HG03097 (cell line): ENCODE measurements around the gene ALX1.
A peak's percentile ranks its signal among the peaks of the same experiment; 100 is the strongest.
"Not testable (repeated sequence)": the region's sequence is repeated elsewhere in the genome, so short reads cannot be mapped to it uniquely, and the experiment has no call there.

Experiments
- ATAC-seq: cut with Tn5 transposase; IDR thresholded peaks from one replicate; pipeline ENCODE4 v1.9.1; 2021; ENCODE audit not compliant: unreplicated experiment, low FRiP score

The ALX1 gene

DNA sequence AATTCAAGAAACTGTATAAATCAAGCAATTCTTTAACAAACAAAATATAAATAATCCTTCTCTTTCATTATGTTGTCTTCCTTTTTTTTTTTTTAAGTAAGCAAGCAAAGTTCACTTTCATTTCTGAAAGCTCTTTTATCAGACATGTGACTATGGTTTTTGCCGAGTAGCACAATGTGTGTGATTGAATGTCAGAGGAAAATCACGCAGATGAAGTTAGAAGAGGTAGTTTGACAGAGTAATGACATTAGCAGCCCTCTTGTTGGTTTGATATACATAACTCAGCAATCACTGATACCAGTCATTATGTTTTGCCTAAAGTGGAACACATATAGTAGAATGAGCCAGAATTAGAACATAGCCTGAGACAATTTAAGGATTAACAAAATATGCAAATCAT lies 19.0 kb downstream of the ALX1 start:
- ATAC-seq, result no peak

DNA sequence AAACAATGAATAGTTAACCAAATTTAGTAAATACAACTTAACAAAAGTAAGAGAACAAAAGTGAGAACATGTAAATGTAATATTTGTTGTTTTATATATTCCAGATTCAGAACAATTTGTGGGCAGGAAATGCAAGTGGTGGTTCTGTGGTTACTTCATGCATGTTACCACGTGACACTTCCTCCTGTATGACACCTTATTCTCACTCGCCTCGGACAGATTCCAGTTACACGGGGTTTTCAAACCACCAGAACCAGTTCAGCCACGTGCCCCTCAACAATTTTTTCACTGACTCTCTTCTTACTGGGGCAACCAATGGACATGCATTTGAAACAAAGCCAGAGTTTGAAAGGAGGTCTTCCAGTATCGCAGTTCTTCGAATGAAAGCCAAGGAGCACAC lies 21.0 kb downstream of the ALX1 start:
- ATAC-seq, result peak; percentile 74

DNA sequence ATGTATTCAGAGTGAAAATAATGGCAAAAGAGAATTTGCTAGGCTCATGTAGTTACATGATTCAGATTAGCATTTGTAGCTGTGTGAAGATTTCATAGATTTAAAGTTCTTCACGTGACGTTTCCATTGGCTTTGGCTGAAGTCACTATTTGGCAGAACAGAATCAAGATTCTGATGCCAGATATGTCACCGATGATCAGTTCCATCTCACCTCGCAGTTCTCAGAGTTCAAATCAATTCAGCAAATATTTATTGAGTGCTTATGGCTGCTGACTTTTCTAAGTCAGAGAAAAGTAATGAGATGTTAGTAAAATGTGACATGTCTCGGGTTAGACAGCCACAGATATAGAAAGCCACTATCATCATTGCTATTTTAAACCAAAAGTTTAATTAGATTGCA lies 28.4 kb downstream of the ALX1 start:
- ATAC-seq, result no peak

DNA sequence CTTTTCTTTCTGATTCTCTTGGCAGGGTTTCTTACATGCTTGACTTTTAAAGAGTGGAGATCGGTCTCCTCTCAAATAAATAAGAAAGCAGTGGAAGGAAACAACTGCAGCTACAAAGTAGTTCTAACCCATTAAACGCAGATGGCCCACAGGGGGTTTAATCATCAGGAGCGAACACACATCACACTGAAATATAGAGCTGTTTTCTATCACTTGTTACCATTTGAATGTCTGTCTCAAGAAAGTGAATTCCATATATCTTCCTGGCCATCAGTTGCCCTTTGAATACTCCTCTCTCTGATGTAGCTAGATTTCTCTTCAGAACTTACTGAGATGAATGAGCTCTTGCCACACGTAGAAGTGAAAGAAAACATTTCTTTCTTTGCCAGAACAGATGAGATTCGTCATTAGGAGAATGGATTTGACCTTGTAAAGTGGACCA lies 29.1 kb downstream of the ALX1 start:
- no peak for ATAC-seq

DNA sequence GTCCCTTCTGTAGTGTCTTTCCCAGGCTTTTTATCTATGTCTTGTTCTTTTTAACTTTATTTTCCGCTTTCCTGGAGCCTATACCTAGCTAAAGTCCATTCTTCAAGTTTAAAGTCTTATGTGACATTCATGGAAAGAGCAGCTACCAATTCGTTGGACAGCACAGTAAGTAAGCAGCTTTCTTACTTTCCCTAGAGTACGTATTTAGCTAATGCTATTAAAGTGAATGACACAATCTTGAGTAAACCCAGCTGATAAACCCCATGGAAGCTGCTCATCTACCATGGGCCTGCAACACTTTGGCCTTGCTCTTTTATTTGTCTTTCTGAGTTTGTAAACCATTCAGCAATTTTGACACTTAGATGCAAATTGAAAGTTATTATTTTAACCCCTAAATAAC lies 30.0 kb downstream of the ALX1 start:
- no peak for ATAC-seq

DNA sequence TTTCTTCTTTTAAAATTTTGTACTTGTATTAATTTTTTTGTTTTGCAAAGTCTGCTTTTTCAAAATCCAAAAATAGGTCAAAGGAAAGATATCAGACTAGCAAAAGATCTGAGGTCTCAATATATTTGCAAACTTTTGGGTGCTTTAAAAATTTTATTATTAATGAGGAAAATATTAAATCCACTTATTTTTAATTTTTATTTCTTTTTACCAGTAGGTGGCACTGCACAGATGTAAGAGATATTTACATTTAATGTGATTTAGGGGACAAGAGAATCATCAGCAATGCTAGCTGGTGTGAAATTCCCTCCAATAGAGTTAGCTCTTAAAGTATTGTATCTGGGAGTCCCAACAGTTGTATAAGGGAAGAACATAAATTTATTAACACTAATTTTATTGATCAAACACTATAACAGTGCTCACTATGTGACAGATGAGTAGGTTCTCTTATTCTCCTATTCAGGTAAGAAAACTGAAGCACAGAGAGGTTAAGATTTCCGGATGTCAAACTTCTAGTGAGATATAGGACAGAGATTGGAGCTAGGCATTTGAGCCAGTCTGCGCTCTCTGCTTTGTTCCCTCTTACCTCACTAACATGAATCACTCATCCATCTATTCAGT lies 30.5 kb downstream of the ALX1 start:
- no peak for ATAC-seq

DNA sequence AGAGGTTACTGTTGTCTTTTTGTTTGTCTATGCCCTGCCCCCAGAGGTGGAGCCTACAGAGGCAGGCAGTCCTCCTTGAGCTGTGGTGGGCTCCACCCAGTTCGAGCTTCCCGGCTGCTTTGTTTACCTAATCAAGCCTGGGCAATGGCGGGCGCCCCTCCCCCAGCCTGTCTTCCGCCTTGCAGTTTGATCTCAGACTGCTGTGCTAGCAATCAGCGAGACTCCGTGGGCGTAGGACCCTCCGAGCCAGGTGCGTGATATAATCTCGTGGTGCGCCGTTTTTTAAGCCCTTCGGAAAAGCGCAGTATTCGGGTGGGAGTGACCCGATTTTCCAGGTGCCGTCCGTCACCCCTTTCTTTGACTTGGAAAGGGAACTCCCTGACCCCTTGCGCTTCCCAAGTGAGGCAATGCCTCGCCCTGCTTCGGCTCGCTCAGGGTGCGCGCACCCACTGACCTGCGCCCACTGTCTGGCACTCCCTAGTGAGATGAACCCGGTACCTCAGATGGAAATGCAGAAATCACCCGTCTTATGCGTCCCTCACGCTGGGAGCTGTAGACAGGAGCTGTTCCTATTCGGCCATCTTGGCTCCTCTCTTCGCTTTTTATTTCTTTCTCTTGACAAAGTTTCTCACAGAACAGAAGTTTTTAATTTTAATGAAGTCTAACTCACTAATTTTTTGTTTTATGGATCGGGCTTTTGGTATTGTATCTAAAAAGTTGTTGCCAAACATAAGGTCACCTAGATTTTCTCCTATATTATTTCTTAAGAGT lies 38.0 kb downstream of the ALX1 start:
- not testable (repeated sequence) for ATAC-seq

DNA sequence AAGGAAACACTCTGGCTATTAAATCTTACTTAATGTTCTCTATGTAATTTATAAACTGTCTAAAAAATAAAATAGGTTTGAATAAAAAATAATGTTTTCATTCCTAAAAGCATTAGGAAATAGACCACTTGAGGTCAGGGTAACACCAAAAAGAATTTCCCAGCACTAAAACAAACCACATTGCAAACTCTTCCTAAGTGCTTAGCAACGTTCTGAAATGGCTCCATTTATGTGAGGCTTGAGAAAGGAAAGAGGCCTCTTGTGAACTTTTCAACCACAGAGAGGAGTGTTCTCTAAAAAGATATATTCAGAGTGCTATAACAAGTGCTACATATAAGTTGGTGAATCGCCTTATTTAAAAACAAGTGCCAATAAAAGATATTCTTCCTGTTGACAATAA lies 42.7 kb downstream of the ALX1 start:
- no peak for ATAC-seq

DNA sequence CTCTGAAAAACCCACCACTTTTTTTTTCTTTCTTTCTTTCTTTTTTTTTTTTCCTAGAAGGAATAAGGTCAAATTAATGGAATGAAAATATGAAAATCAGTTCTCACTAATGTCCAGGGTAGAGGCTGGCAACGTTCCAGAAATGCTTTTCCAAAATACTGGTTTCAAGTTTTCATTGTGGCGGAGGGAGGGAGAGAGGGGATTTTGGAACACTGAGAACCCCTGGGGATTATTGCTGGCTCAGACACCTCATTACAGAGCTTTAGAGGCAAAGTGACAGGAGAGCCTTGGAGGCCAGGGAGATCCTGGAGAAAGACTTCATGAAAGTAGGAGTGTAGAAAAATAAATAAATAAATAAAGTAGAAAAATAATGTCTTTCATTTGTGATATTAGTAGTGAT lies 45.4 kb downstream of the ALX1 start:
- no peak for ATAC-seq

DNA sequence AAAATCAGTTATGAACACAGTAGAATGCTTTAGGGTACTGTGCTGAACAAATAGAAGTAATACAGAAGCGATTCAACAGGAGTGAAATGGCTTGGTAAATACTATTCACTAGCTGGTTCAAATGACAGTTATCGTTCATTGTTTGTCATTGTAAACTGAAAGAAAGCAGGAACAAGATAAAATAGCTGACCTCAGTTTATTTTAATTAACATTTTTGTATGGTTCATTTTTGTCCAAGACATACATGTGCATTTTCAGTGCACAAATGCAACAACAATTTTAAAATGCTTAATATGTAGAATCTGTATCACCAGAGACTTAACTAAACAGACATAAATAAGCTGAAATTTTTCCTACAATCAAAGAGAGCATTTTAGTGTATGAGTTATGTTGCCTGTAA lies 49.9 kb downstream of the ALX1 start:
- ATAC-seq, result no peak

DNA sequence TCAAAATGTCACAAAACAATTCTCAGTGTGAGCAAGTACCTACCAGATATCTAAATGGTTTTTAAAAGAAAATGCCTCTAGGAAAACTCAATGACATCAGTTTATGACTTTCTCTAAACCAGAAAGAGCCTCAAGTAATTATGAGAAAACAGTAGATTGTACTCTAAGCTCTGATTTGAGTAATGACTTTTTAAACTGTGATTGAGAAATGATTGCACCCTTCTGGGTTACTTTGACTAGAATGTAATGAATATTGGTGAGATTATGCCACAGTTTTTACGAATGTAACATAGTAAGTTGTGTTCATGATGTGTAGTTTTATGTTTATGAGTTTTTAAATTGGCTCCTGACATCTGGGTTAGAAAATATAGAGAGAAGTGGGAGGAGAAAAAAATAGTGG lies 68.8 kb downstream of the ALX1 start:
- ATAC-seq, result no peak

DNA sequence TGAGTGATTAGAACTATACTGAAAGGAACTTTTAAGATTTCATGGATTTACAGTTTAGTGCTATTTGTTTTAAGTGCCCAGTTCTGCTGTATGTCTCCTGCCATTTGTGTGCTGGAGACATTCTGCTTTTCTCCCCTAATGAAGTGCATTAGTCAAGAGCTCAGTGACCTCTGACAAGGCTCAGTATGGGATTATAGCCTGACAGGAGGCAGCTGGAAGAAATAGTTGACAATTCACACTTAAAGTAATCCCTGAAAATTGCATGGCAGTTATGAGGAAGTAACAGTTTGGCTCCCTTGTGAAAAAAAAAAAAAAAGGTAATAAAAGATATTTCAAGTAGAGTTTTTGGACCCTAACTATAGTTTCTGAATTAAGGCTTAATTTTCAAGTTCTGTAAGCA lies 70.3 kb downstream of the ALX1 start:
- ATAC-seq, result no peak
